ACC112 (cell line): Measurements from ENCODE around the gene PRKAB1.
"Not testable (repeated sequence)": the region's sequence is repeated elsewhere in the genome, so short reads cannot be mapped to it uniquely, and the experiment has no call there.

Experiments used
- H2AFZ ChIP-seq: fragments of 200-600 bp; sonication (generic); one replicate; pipeline ENCODE4 v1.6.0; 2017; ENCODE audit warnings: antibody characterized with exemption, low read length; ENCODE audit not compliant: unreplicated experiment
- H3K27ac ChIP-seq: fragments of 200-600 bp; sonication (generic); 2 replicates; pipeline ENCODE4 v1.5.1; 2014; ENCODE audit warnings: low read depth, mild to moderate bottlenecking, antibody characterized with exemption, low read length, moderate library complexity
- H3K27me3 ChIP-seq: fragments of 200-600 bp; sonication (generic); 2 replicates; pipeline ENCODE4 v1.6.1; 2014; ENCODE audit warnings: mild to moderate bottlenecking, antibody characterized with exemption, low read length, moderate library complexity, mixed read lengths; ENCODE audit not compliant: insufficient read depth
- H3K36me3 ChIP-seq: fragments of 200-600 bp; sonication (generic); 2 replicates; pipeline ENCODE4 v1.6.1; 2016; ENCODE audit warnings: mild to moderate bottlenecking, antibody characterized with exemption, low read length, moderate library complexity, mixed read lengths; ENCODE audit not compliant: insufficient read depth
- H3K4me1 ChIP-seq: fragments of 200-600 bp; sonication (generic); one replicate; pipeline ENCODE4 v1.6.1; 2016; ENCODE audit warnings: low read length, mixed read lengths; ENCODE audit not compliant: insufficient read depth, unreplicated experiment, control insufficient read depth
- H3K4me3 ChIP-seq: fragments of 200-600 bp; sonication (generic); 2 replicates; pipeline ENCODE4 v1.5.1; 2014; ENCODE audit warnings: mild to moderate bottlenecking, low read depth, low read length
- H3K79me2 ChIP-seq: fragments of 200-600 bp; sonication (generic); one replicate; pipeline ENCODE4 v1.6.0; 2016; ENCODE audit warnings: low read length; ENCODE audit not compliant: control insufficient read depth, unreplicated experiment, insufficient read depth

Gene PRKAB1

GRCh38 chr12:119693511-119693910 is 25.6 kb downstream of the PRKAB1 start:
- Histone ChIP-seq H3K4me3 (no peak overlapping the region), H2AFZ (no peak overlapping the region), H3K27ac (peak overlapping the region; percentile 5; the same call in 1 of the 2 replicates), H3K27me3 (no peaks in the 10 kb centered on the region), H3K79me2 (no peaks in the 10 kb centered on the region), H3K36me3 (peaks cover 3% of the 10 kb centered on the region; the same call in 1 of the 2 replicates), H3K4me1 (peaks cover 16% of the 10 kb centered on the region)

- H3K27me3 ChIP-seq = no peaks in the 10 kb centered on the region
- H3K27ac ChIP-seq = no peak overlapping the region
- no peak overlapping the region for H2AFZ ChIP-seq
- H3K4me3 ChIP-seq = no peak overlapping the region
- peaks cover 3% of the 10 kb centered on the region; the same call in 1 of the 2 replicates for H3K36me3 ChIP-seq
- H3K79me2 ChIP-seq = no peaks in the 10 kb centered on the region
- peaks cover 16% of the 10 kb centered on the region for H3K4me1 ChIP-seq
Observed at GRCh38 chr12:119694111-119694510, 26.2 kb downstream of the PRKAB1 start.

GRCh38 chr12:119695034-119695433 is 27.1 kb downstream of the PRKAB1 start:
- Histone ChIP-seq H3K4me3 (no peak overlapping the region), H2AFZ (no peak overlapping the region), H3K4me1 (peaks cover 16% of the 10 kb centered on the region), H3K27me3 (no peaks in the 10 kb centered on the region), H3K79me2 (no peaks in the 10 kb centered on the region), H3K27ac (no peak overlapping the region), H3K36me3 (peaks cover 3% of the 10 kb centered on the region; the same call in 1 of the 2 replicates)

DNA sequence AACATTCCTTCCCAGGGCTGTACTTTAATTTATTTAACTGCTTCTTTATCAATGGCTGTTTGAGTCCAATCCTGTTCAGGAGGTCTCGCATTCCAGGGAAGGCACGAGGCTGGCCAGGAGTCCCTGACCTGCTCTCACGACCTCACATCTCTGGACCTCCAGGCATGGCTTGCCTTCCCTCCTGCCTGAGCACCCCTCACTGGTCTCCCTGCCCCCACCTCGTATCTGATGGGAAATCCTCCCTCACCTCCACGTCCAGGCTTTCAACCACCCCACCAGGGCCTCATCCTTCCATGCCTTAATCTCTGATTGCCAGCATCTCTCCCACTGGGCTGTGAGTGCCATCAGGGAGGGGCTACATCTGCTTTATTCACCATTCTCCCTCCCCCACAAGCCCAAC is 29.0 kb downstream of the PRKAB1 start:
- Histone ChIP-seq H3K79me2 (no peaks in the 10 kb centered on the region), H3K27me3 (no peaks in the 10 kb centered on the region), H3K4me1 (peaks cover 16% of the 10 kb centered on the region), H3K4me3 (no peak overlapping the region), H3K36me3 (peaks cover 3% of the 10 kb centered on the region; the same call in 1 of the 2 replicates), H2AFZ (no peak overlapping the region), H3K27ac (no peak overlapping the region)

DNA sequence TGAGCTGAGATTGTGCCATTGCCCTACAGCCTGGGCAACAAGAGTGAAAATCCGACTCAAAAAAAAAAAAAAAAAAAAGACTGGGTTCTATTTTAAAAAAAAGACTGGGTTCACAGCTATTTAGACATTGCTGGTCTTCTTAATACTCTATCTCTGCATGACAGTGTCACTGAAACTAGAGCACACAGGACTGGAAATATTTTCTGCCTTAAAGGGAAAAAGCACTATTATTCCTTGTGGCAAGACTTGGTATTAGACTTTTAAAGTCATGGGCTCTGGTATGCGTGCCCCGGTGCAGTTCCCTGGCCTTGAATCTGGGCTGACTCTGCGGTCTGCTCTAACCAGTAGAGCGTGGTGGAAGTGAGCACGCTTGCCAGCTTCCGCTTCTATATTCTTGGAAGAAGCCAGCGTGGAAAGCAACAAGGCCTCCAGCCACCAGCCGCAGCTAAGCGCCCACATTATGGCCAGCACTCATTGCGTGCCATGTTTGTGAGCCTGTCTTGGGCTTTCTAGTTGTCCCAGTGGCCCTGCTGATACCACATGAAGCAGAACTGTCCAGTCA is 31.3 kb downstream of the PRKAB1 start:
- H3K27me3 ChIP-seq = no peaks in the 10 kb centered on the region
- H3K4me1 ChIP-seq = peaks cover 3% of the 10 kb centered on the region
- no peak overlapping the region for H2AFZ ChIP-seq
- peaks cover 3% of the 10 kb centered on the region; the same call in 1 of the 2 replicates for H3K36me3 ChIP-seq
- no peak overlapping the region for H3K4me3 ChIP-seq
- no peak overlapping the region for H3K27ac ChIP-seq
- no peaks in the 10 kb centered on the region for H3K79me2 ChIP-seq

DNA sequence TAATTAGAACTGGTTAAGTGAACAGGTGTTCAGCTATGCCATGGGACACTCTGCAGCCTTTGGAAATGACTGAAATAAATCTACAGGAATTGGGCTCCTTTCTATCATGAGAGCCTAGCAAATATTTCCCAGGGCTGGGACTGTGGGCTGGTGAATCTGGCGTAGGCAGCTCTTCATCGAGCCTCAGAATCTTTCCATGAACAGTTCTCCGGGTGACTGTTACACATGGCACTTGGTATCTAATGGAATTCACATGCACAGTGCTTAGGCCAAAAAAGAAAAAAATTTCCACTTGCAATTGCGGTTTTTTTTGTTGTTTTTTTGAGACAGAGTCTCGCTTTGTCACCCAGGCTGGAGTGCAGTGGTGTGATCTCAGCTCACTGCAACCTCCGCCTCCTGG is 32.1 kb downstream of the PRKAB1 start:
- Histone ChIP-seq H3K4me1 (peaks cover 8% of the 10 kb centered on the region), H2AFZ (no peak overlapping the region), H3K27ac (no peak overlapping the region), H3K4me3 (no peak overlapping the region), H3K36me3 (peaks cover 3% of the 10 kb centered on the region; the same call in 1 of the 2 replicates), H3K79me2 (no peaks in the 10 kb centered on the region), H3K27me3 (no peaks in the 10 kb centered on the region)

DNA sequence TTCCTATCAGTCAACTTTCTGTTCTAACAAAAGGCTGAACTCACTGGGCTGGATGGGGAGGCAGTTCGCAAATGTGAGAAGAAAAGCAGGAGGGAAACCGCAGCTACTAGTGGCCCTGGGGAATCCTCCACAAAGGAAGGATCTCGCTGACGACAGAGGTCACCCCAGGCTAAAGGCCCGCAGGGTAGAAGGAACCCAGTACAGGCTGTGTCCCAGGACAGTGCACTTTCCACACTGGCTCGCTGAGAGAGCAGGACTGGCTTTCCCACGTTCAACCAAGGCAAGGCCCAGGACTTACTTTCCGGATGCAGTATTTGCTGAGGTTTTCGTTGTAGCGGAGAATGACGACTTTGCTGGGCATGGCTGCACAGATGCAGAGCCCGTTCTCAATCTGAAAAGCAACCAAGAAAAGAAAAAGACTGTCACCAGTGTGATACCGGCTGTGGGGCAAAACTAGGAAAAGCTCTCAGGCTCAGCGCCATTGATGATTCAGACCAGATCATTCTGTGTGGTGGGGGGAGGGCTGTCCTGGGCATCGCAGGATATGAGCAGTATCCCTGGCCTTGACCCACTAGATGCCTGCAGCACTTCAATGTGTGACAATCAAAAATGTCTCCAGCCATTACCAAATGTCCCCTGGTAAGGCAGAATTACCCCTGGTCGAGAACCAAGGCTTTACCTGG is 36.3 kb downstream of the PRKAB1 start:
- H3K27me3 ChIP-seq = no peaks in the 10 kb centered on the region
- H3K4me1 ChIP-seq = peaks cover 8% of the 10 kb centered on the region
- no peaks in the 10 kb centered on the region for H3K79me2 ChIP-seq
- peaks cover 7% of the 10 kb centered on the region; the same call in 1 of the 2 replicates for H3K36me3 ChIP-seq
- no peak overlapping the region for H2AFZ ChIP-seq
- H3K4me3 ChIP-seq = no peak overlapping the region
- no peak overlapping the region for H3K27ac ChIP-seq

- H3K36me3 ChIP-seq = peaks cover 11% of the 10 kb centered on the region; the same call in 1 of the 2 replicates
- H3K79me2 ChIP-seq = no peaks in the 10 kb centered on the region
- H3K27ac ChIP-seq = no peak overlapping the region
- no peak overlapping the region for H3K4me3 ChIP-seq
- H2AFZ ChIP-seq = no peak overlapping the region
- no peaks in the 10 kb centered on the region for H3K27me3 ChIP-seq
- H3K4me1 ChIP-seq = peaks cover 8% of the 10 kb centered on the region
Observed at GRCh38 chr12:119705182-119705581, 37.2 kb downstream of the PRKAB1 start.

- not testable (repeated sequence) for H3K4me1 ChIP-seq, H3K27ac ChIP-seq, H3K79me2 ChIP-seq, H3K27me3 ChIP-seq, H2AFZ ChIP-seq, H3K4me3 ChIP-seq
- peaks cover 11% of the 10 kb centered on the region; the same call in 1 of the 2 replicates for H3K36me3 ChIP-seq
Observed at GRCh38 chr12:119706427-119706826, 38.5 kb downstream of the PRKAB1 start.

- Histone ChIP-seq H3K4me3 (no peak overlapping the region), H3K4me1 (peaks cover 2% of the 10 kb centered on the region), H3K27me3 (no peaks in the 10 kb centered on the region), H3K36me3 (peaks cover 41% of the 10 kb centered on the region), H3K27ac (no peak overlapping the region), H3K79me2 (no peaks in the 10 kb centered on the region), H2AFZ (no peak overlapping the region)
Observed at GRCh38 chr12:119710374-119710964, 42.5 kb downstream of the PRKAB1 start.
